H1 (cell line): ENCODE results near the gene DCDC2.

ENCODE experiments used
- CTCF ChIP-seq, 3 experiments: IDR thresholded peaks; 1 replicate in 2 of 3; 2 replicates in 1 of 3; pipeline versions ENCODE4 v1.5.1 to v1.6.1; 2011; ENCODE audit warnings: low read length in 3 of 3, mild to moderate bottlenecking in 3 of 3, inconsistent platforms in 2 of 3, low read depth in 1 of 3, moderate library complexity in 1 of 3; ENCODE audit not compliant: insufficient read depth in 1 of 3; ENCODE audit errors: control extremely low read depth in 1 of 3
- EGR1 ChIP-seq: IDR thresholded peaks from 2 replicates; pipeline ENCODE4 v1.6.1; 2011; ENCODE audit warnings: low read depth, low read length, borderline replicate concordance
- EZH2 ChIP-seq: fragments of 200-600 bp; sonication (generic); IDR thresholded peaks from 2 replicates; pipeline ENCODE4 v1.7.1; 2012; ENCODE audit warnings: low read depth, mild to moderate bottlenecking, moderate library complexity, low read length, inconsistent platforms; ENCODE audit not compliant: severe bottlenecking
- NRF1 ChIP-seq: IDR thresholded peaks from 2 replicates; pipeline ENCODE4 v1.6.1; 2011; ENCODE audit warnings: mild to moderate bottlenecking, low read depth, low read length, improper control_type of control experiment
- POLR2AphosphoS5 ChIP-seq: IDR thresholded peaks from 2 replicates; pipeline ENCODE4 v1.6.1; 2011; ENCODE audit warnings: low read depth, low read length
- RAD21 ChIP-seq, 2 experiments: IDR thresholded peaks in 1 of 2; conservative IDR thresholded peaks in 1 of 2; 2 replicates each; pipeline ENCODE4 v1.6.1; 2011; ENCODE audit warnings: low read depth in 2 of 2, low read length in 2 of 2, improper control_type of control experiment in 1 of 2, inconsistent platforms in 1 of 2, mild to moderate bottlenecking in 1 of 2, moderate library complexity in 1 of 2
- RFX5 ChIP-seq: IDR thresholded peaks from 2 replicates; pipeline ENCODE4 v1.6.1; 2011; ENCODE audit warnings: low read depth, low read length, improper control_type of control experiment, borderline replicate concordance
- SUZ12 ChIP-seq: fragments of 200-600 bp; sonication (generic); IDR thresholded peaks from 2 replicates; pipeline ENCODE4 v1.6.1; 2012; ENCODE audit warnings: mild to moderate bottlenecking, inconsistent platforms, low read length, moderate library complexity, mixed read lengths

GRCh38 chr6:24146871-24147270 lies 211.0 kb downstream of the DCDC2 start:
- no peak for TF ChIP-seq EZH2
- TF ChIP-seq CTCF (IDR thresholded peaks at IDR 0.05; ENCODE audit: control extremely low read depth in 1 of 3, insufficient read depth in 1 of 3, low read depth in 1 of 3, low read length in 3 of 3): no peak
- TF ChIP-seq RFX5: no peak
- TF ChIP-seq SUZ12: no peak
- no peak for TF ChIP-seq EGR1
- no peak for TF ChIP-seq POLR2AphosphoS5
- no peak for TF ChIP-seq NRF1
- TF ChIP-seq RAD21 (IDR thresholded peaks at IDR 0.05 in 1 of 2, conservative IDR thresholded peaks at IDR 0.05 in 1 of 2; ENCODE audit: low read depth in 2 of 2, low read length in 2 of 2): no peak
